ENCODE measurements around the gene KLHDC8A.

The KLHDC8A gene

GRCh38 chr1:205287076-205287475, 69.6 kb downstream of the KLHDC8A start:
- Histone ChIP-seq H3K36me3 (ENCODE audit: control insufficient read depth in 1 of 2, insufficient read depth in 2 of 2, low read length in 2 of 2) (no peaks in the 10 kb centered on the region), H3K4me3 (ENCODE audit: low read depth in 1 of 2, low read length in 2 of 2) (no peak overlapping the region), H3K27ac (ENCODE audit: low read length) (no peak overlapping the region), H3K9me3 (ENCODE audit: control insufficient read depth in 1 of 2, low read length in 2 of 2) (no peaks in the 10 kb centered on the region), H3K4me1 (ENCODE audit: control insufficient read depth in 1 of 2, insufficient read depth in 2 of 2, low read length in 2 of 2) (peaks cover 24% of the 10 kb centered on the region in 2 donors), H3K27me3 (ENCODE audit: low read depth, low read length) (no peaks in the 10 kb centered on the region)

- no peaks in the 10 kb centered on the region for H3K36me3 ChIP-seq (ENCODE audit: control insufficient read depth in 1 of 2, insufficient read depth in 2 of 2, low read length in 2 of 2)
- H3K9me3 ChIP-seq (ENCODE audit: control insufficient read depth in 1 of 2, low read length in 2 of 2), result no peaks in the 10 kb centered on the region
- no peak overlapping the region for H3K4me3 ChIP-seq (ENCODE audit: low read depth in 1 of 2, low read length in 2 of 2)
- no peak overlapping the region for H3K27ac ChIP-seq (ENCODE audit: low read length)
- H3K27me3 ChIP-seq (ENCODE audit: low read depth, low read length), result no peaks in the 10 kb centered on the region
- H3K4me1 ChIP-seq (ENCODE audit: control insufficient read depth in 1 of 2, insufficient read depth in 2 of 2, low read length in 2 of 2), result peaks cover 24% of the 10 kb centered on the region in 2 donors
These were observed 70.3 kb downstream of the KLHDC8A start for GRCh38 chr1:205286335-205286950.
